CD1c-positive myeloid dendritic cell (primary cell): ENCODE results near the gene C1QTNF9.
"Not testable (repeated sequence)": the region's sequence is repeated elsewhere in the genome, so short reads cannot be mapped to it uniquely, and the experiment has no call there.

Source experiments
- DNase-seq: peaks from one replicate; pipeline ENCODE4 v3.0.0-alpha.2; 2016; ENCODE audit errors: extremely low spot score

C1QTNF9 gene, protein sequence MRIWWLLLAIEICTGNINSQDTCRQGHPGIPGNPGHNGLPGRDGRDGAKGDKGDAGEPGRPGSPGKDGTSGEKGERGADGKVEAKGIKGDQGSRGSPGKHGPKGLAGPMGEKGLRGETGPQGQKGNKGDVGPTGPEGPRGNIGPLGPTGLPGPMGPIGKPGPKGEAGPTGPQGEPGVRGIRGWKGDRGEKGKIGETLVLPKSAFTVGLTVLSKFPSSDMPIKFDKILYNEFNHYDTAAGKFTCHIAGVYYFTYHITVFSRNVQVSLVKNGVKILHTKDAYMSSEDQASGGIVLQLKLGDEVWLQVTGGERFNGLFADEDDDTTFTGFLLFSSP

GRCh38 chr13:24309300-24309699 is at the start of gene C1QTNF9:
TSS of gene C1QTNF9 (plus strand) at chr13:24309580. CDS start at chr13:24316004, 6,424 bp downstream.
- not testable (repeated sequence) for DNase-seq

- DNase-seq, result no peak
These were observed 47.8 kb upstream of the C1QTNF9 start for GRCh38 chr13:24261566-24261965.

- DNase-seq, result no peak
These were observed 45.7 kb upstream of the C1QTNF9 start for GRCh38 chr13:24263632-24264031.

DNA sequence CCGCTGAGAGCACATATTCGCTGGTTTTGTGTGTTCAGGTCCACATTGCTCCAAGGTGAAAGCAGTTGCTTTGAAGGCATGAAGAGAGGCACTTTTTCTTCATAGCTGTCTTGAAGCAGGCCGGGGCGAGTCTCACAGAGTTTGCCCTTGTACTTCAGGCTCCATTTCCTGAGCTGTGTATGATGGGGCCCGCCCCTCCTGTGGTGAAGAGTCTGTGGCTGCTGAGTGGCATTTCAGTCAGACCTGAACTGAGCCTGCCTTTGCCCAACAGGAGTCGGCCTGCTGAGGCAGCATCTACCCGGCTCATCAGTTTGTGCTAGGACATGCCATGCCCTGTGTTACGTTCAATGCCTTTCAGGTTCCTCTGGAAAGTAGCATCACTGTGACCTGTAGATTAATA is 44.4 kb upstream of the C1QTNF9 start:
- no peak for DNase-seq

DNA sequence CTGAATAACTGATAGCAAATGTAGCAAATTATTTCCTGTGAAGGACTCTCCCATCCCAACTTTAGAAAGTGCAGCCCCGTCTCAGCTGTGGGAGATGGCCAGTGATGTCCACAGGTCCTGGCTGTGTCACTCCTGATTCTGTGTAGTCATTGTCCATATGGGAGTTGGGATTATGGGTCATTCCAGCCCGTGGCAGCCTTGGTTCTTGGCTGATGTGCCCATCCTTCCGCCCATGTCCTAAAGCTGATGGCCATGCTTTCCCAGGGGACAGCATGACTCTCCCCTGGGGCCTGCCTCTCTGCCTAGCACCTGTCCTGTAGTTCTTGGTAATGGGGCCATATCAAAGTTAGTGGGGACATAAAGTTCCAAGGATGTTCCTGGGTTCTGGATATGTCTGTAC is 43.9 kb upstream of the C1QTNF9 start:
- DNase-seq, result no peak

DNA sequence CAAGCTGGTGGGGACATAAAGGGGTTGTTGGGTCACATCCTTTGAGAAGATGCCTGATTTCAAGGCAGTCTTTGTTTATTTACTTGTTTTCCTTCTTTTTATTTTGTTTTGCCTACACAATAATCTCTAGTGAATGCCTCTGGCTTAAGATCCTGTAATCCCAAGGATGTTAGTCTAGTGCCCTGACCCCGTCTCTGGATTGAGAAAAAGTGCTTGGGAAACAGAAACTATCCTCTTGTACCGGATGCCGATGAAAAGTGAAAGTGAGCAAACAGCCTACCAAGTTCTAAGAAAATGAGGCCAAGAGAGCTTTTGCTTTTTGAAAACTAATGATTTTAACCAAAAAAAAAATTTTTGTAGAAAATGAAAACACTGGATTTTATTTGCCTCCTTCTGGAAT is 42.1 kb upstream of the C1QTNF9 start:
- peak; percentile 38 for DNase-seq

GRCh38 chr13:24267801-24268200 is 41.6 kb upstream of the C1QTNF9 start:
- no peak for DNase-seq

- no peak for DNase-seq
These were observed 39.6 kb upstream of the C1QTNF9 start for GRCh38 chr13:24269821-24270220.

- peak; percentile 69 for DNase-seq
These were observed 38.7 kb upstream of the C1QTNF9 start for GRCh38 chr13:24270639-24271141.

- DNase-seq, result no peak
These were observed 38.2 kb upstream of the C1QTNF9 start for GRCh38 chr13:24271231-24271600.

- peak; percentile 74 for DNase-seq
These were observed 37.6 kb upstream of the C1QTNF9 start for GRCh38 chr13:24271601-24272451.

- DNase-seq, result no peak
These were observed 36.8 kb upstream of the C1QTNF9 start for GRCh38 chr13:24272452-24273161.

- DNase-seq, result no peak
These were observed 35.5 kb upstream of the C1QTNF9 start for GRCh38 chr13:24273926-24274325.

- peak; percentile 79 for DNase-seq
These were observed 34.8 kb upstream of the C1QTNF9 start for GRCh38 chr13:24274452-24275021.

GRCh38 chr13:24275041-24275440 is 34.3 kb upstream of the C1QTNF9 start:
- no peak for DNase-seq

- peak; percentile 73 for DNase-seq
These were observed 33.1 kb upstream of the C1QTNF9 start for GRCh38 chr13:24276306-24276705.

GRCh38 chr13:24276861-24277260 is 32.5 kb upstream of the C1QTNF9 start:
- DNase-seq, result no peak

GRCh38 chr13:24277761-24278160 is 31.6 kb upstream of the C1QTNF9 start:
- no peak for DNase-seq

- DNase-seq, result peak; percentile 77
These were observed 29.9 kb upstream of the C1QTNF9 start for GRCh38 chr13:24279327-24280110.

DNA sequence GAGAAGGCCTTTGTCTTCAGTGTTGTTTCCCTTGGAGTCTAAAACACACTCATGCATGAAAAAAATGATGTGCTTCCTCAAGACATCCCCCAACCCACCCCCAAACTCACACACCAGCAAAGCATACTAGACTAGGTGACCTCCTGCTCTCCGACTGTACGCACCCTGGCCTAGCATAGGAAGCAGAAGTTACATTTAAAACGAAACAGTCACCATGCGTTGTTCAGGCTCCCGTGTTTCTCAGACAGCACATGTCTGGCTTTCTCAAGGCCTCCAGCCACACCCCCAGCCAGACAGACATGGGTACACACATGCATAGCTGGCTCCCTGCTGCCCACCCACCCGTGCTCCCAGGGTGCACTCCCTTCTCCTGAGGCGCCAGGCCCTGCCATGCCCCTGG is 28.7 kb upstream of the C1QTNF9 start:
- peak; percentile 81 for DNase-seq
